ENCODE data around the gene PIP5K1B. TPM values are rescaled to one million over a fixed set of nuclear protein-coding genes. Genes with fewer than 3 reads are reported as not detected.

Gene PIP5K1B
- total RNA-seq, 1 experiment from 2014 or later, result 9.0 TPM

GRCh38 chr9:68947842-68948569 lies 243.0 kb downstream of the PIP5K1B start:
- intact Hi-C loops (cut with micrococcal nuclease; ENCODE audit: unreplicated experiment), result no loop called here
- H3K4me1 Mint-ChIP-seq (ENCODE audit: low read depth, unreplicated experiment), result no peaks in the 10 kb centered on the region
- CTCF ChIA-PET, result interaction anchor here (0.5 kb wide), 1 partner anchor 378 kb away, joined by 3 read pairs; no protein-coding TSS in a partner anchor
- no peaks in the 10 kb centered on the region for H3K27me3 Mint-ChIP-seq (ENCODE audit: unreplicated experiment)
- DNase-seq, result no peak
- H3K36me3 Mint-ChIP-seq (ENCODE audit: insufficient read depth, unreplicated experiment), result peaks cover 5% of the 10 kb centered on the region
- no peak overlapping the region for H3K4me3 Mint-ChIP-seq (ENCODE audit: low read depth, unreplicated experiment)
- TF ChIP-seq CTCF (IDR thresholded peaks at IDR 0.05; ENCODE audit: unreplicated experiment), result no peak
- no peak overlapping the region for H3K27ac Mint-ChIP-seq (ENCODE audit: unreplicated experiment)
- no TSS peak for BruUV-seq (replicated peaks)
- H3K9me3 Mint-ChIP-seq (ENCODE audit: low read depth, unreplicated experiment), result no peaks in the 10 kb centered on the region

- intact Hi-C loops (cut with micrococcal nuclease; ENCODE audit: unreplicated experiment), result no loop called here
- DNase-seq, result no peak
- CTCF ChIA-PET, result no interaction called here
- H3K4me3 Mint-ChIP-seq (ENCODE audit: low read depth, unreplicated experiment), result no peak overlapping the region
- no peak overlapping the region for H3K27ac Mint-ChIP-seq (ENCODE audit: unreplicated experiment)
- H3K36me3 Mint-ChIP-seq (ENCODE audit: insufficient read depth, unreplicated experiment), result peaks cover 5% of the 10 kb centered on the region
- no peak for TF ChIP-seq CTCF (IDR thresholded peaks at IDR 0.05; ENCODE audit: unreplicated experiment)
- H3K9me3 Mint-ChIP-seq (ENCODE audit: low read depth, unreplicated experiment), result no peaks in the 10 kb centered on the region
- no peaks in the 10 kb centered on the region for H3K27me3 Mint-ChIP-seq (ENCODE audit: unreplicated experiment)
- no TSS peak for BruUV-seq (replicated peaks)
- no peaks in the 10 kb centered on the region for H3K4me1 Mint-ChIP-seq (ENCODE audit: low read depth, unreplicated experiment)
Observed at GRCh38 chr9:68949271-68950000, 244.4 kb downstream of the PIP5K1B start.

GRCh38 chr9:68950188-68950587 lies 245.1 kb downstream of the PIP5K1B start:
- peaks cover 5% of the 10 kb centered on the region for H3K36me3 Mint-ChIP-seq (ENCODE audit: insufficient read depth, unreplicated experiment)
- H3K9me3 Mint-ChIP-seq (ENCODE audit: low read depth, unreplicated experiment), result no peaks in the 10 kb centered on the region
- CTCF ChIA-PET, result no interaction called here
- intact Hi-C loops (cut with micrococcal nuclease; ENCODE audit: unreplicated experiment), result no loop called here
- DNase-seq, result no peak
- BruUV-seq (replicated peaks), result no TSS peak
- no peaks in the 10 kb centered on the region for H3K4me1 Mint-ChIP-seq (ENCODE audit: low read depth, unreplicated experiment)
- no peak overlapping the region for H3K27ac Mint-ChIP-seq (ENCODE audit: unreplicated experiment)
- no peak overlapping the region for H3K4me3 Mint-ChIP-seq (ENCODE audit: low read depth, unreplicated experiment)
- H3K27me3 Mint-ChIP-seq (ENCODE audit: unreplicated experiment), result no peaks in the 10 kb centered on the region
- TF ChIP-seq CTCF (IDR thresholded peaks at IDR 0.05; ENCODE audit: unreplicated experiment), result no peak

- no peak for DNase-seq
- H3K36me3 Mint-ChIP-seq (ENCODE audit: insufficient read depth, unreplicated experiment), result peaks cover 5% of the 10 kb centered on the region
- no peak for TF ChIP-seq CTCF (IDR thresholded peaks at IDR 0.05; ENCODE audit: unreplicated experiment)
- intact Hi-C loops (cut with micrococcal nuclease; ENCODE audit: unreplicated experiment), result no loop called here
- no peaks in the 10 kb centered on the region for H3K9me3 Mint-ChIP-seq (ENCODE audit: low read depth, unreplicated experiment)
- H3K27ac Mint-ChIP-seq (ENCODE audit: unreplicated experiment), result no peak overlapping the region
- BruUV-seq (replicated peaks), result no TSS peak
- H3K27me3 Mint-ChIP-seq (ENCODE audit: unreplicated experiment), result no peaks in the 10 kb centered on the region
- no peak overlapping the region for H3K4me3 Mint-ChIP-seq (ENCODE audit: low read depth, unreplicated experiment)
- CTCF ChIA-PET, result no interaction called here
- no peaks in the 10 kb centered on the region for H3K4me1 Mint-ChIP-seq (ENCODE audit: low read depth, unreplicated experiment)
Observed at GRCh38 chr9:68950689-68951088, 245.6 kb downstream of the PIP5K1B start.

All from Calu3 (cell line).